OCI-LY7 (cell line): Measurements from ENCODE around the gene ICOSLG.

Experiments
- CTCF ChIP-seq: fragments of 200-600 bp; sonication (generic); conservative IDR thresholded peaks from 2 replicates; pipeline ENCODE4 v1.5.1; 2014; ENCODE audit warnings: mild to moderate bottlenecking, antibody characterized with exemption, low read length, moderate library complexity, mixed read lengths
- EZH2phosphoT487 ChIP-seq: fragments of 200-600 bp; sonication (generic); IDR thresholded peaks from 2 replicates; pipeline ENCODE4 v1.6.1; 2018; ENCODE audit warnings: low read depth, borderline replicate concordance, mild to moderate bottlenecking, mixed run types, antibody characterized with exemption, low read length, moderate library complexity, mixed read lengths

- TF ChIP-seq CTCF (no peak), EZH2phosphoT487 (no peak)
Measured at GRCh38 chr21:44271558-44272283, 31.0 kb upstream of the ICOSLG start.
